HEK293 (cell line): Measurements from ENCODE around the gene NRROS.
A peak's percentile ranks its signal among the peaks of the same experiment; 100 is the strongest.
"Not testable (repeated sequence)": the region's sequence is repeated elsewhere in the genome, so short reads cannot be mapped to it uniquely, and the experiment has no call there.

Source experiments
- CTCF ChIA-PET: fragments of 350-600 bp; formaldehyde crosslinking; extraction: SDS; loops from one replicate; lab custom pipeline; 2021; ENCODE audit warnings: antibody characterized with exemption; lab: Yijun Ruan, JAX
- POLR2A ChIA-PET: fragments of 300-600 bp; formaldehyde crosslinking; extraction: SDS; loops from one replicate; lab custom pipeline; 2020; ENCODE audit warnings: antibody characterized with exemption, inconsistent platforms; lab: Yijun Ruan, JAX
- H3K27ac ChIP-seq: fragments of 200-500 bp; sonication (Bioruptor generic); 2 replicates; pipeline ENCODE4 v1.5.1; 2014; ENCODE audit warnings: low read depth, low read length, control low read depth, inconsistent platforms; ENCODE audit errors: extremely low read depth
- H3K36me3 ChIP-seq, 2 experiments: fragments of 200-500 bp in 1 of 2; sonication (Bioruptor generic) in 1 of 2; 1 replicate in 1 of 2; 2 replicates in 1 of 2; pipeline ENCODE4 v1.5.1; 2014 to 2017; ENCODE audit warnings: inconsistent platforms in 2 of 2, low read length in 2 of 2; ENCODE audit not compliant: control insufficient read depth in 2 of 2, insufficient read depth in 1 of 2
- H3K4me1 ChIP-seq: fragments of 200-500 bp; sonication (Bioruptor generic); 2 replicates; pipeline ENCODE4 v1.5.1; 2014; ENCODE audit warnings: mild to moderate bottlenecking, low read length, inconsistent platforms; ENCODE audit not compliant: control insufficient read depth, insufficient read depth
- H3K4me3 ChIP-seq: 2 replicates; pipeline ENCODE4 v1.5.1; 2011; ENCODE audit warnings: low read depth, mild to moderate bottlenecking, control low read depth, low read length, moderate library complexity
- H3K9me3 ChIP-seq: fragments of 200-500 bp; sonication (Bioruptor generic); 2 replicates; pipeline ENCODE4 v1.5.1; 2014; ENCODE audit warnings: low read depth, low read length, inconsistent platforms; ENCODE audit not compliant: control insufficient read depth, insufficient read depth
- PRDM1 ChIP-seq: fragments of 450-650 bp; formaldehyde crosslinking; IDR thresholded peaks from 2 replicates; pipeline ENCODE4; 2016; ENCODE audit warnings: missing biosample characterization, missing genetic modification characterization
- ZFP69B ChIP-seq: fragments of 450-650 bp; formaldehyde crosslinking; IDR thresholded peaks from 2 replicates; pipeline ENCODE4 v1.5.1; 2016; ENCODE audit warnings: missing biosample characterization, missing genetic modification characterization
- ZIC2 ChIP-seq: fragments of 450-650 bp; formaldehyde crosslinking; IDR thresholded peaks from 2 replicates; pipeline ENCODE4 v1.5.1; 2016; ENCODE audit warnings: missing biosample characterization, missing genetic modification characterization
- ZNF121 ChIP-seq: fragments of 450-650 bp; formaldehyde crosslinking; IDR thresholded peaks from 2 replicates; pipeline ENCODE4 v1.5.1; 2016; ENCODE audit warnings: missing biosample characterization, missing genetic modification characterization
- ZNF248 ChIP-seq: fragments of 450-650 bp; formaldehyde crosslinking; IDR thresholded peaks from 2 replicates; pipeline ENCODE4 v1.5.1; 2017; ENCODE audit warnings: missing biosample characterization, missing genetic modification characterization
- ZNF292 ChIP-seq: fragments of 450-650 bp; formaldehyde crosslinking; IDR thresholded peaks from 2 replicates; pipeline ENCODE4 v1.5.1; 2016; ENCODE audit warnings: low read depth, missing biosample characterization, missing genetic modification characterization, borderline replicate concordance
- ZNF37A ChIP-seq: fragments of 450-650 bp; IDR thresholded peaks from 2 replicates; pipeline ENCODE4 v1.5.1; 2018; ENCODE audit warnings: missing biosample characterization, missing genetic modification characterization
- ZNF501 ChIP-seq: fragments of 450-650 bp; formaldehyde crosslinking; IDR thresholded peaks from 2 replicates; pipeline ENCODE4 v1.5.1; 2016; ENCODE audit warnings: missing biosample characterization, missing genetic modification characterization
- ZNF610 ChIP-seq: fragments of 450-650 bp; formaldehyde crosslinking; IDR thresholded peaks from 2 replicates; pipeline ENCODE4 v1.5.1; 2016; ENCODE audit warnings: missing biosample characterization, missing genetic modification characterization, borderline replicate concordance
- TF ChIP-seq, protein P1 (sequence below): fragments of 450-650 bp; formaldehyde crosslinking; IDR thresholded peaks from 2 replicates; pipeline ENCODE4 v1.5.1; 2016; ENCODE audit warnings: missing biosample characterization, missing genetic modification characterization

The NRROS gene

GRCh38 chr3:196590279-196590678 lies 49.2 kb upstream of the NRROS start:
- CTCF ChIA-PET: interaction anchor here (0.5 kb wide), 1 partner anchor 394 kb away, joined by 3 read pairs; no protein-coding TSS in a partner anchor

GRCh38 chr3:196596355-196596754 lies 43.1 kb upstream of the NRROS start:
- Histone ChIP-seq H3K27ac (no peak overlapping the region), H3K4me1 (no peaks in the 10 kb centered on the region), H3K9me3 (no peaks in the 10 kb centered on the region)
- TF ChIP-seq ZIC2 (tag by site-specific recombination): peak; percentile 26; the same call in 1 of the 2 replicates
- TF ChIP-seq, protein P1, sequence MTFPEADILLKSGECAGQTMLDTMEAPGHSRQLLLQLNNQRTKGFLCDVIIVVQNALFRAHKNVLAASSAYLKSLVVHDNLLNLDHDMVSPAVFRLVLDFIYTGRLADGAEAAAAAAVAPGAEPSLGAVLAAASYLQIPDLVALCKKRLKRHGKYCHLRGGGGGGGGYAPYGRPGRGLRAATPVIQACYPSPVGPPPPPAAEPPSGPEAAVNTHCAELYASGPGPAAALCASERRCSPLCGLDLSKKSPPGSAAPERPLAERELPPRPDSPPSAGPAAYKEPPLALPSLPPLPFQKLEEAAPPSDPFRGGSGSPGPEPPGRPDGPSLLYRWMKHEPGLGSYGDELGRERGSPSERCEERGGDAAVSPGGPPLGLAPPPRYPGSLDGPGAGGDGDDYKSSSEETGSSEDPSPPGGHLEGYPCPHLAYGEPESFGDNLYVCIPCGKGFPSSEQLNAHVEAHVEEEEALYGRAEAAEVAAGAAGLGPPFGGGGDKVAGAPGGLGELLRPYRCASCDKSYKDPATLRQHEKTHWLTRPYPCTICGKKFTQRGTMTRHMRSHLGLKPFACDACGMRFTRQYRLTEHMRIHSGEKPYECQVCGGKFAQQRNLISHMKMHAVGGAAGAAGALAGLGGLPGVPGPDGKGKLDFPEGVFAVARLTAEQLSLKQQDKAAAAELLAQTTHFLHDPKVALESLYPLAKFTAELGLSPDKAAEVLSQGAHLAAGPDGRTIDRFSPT: no peak
- TF ChIP-seq, all 188 proteins: peak for 1
- Histone ChIP-seq H3K4me3 (no peak overlapping the region), H3K36me3 (no peaks in the 10 kb centered on the region)
- ChIA-PET POLR2A (no interaction called here), CTCF (interaction anchor here (0.9 to 1.1 kb wide), 2 partner anchors 13 to 89 kb away, joined by 3 to 4 read pairs; no protein-coding TSS in a partner anchor)

More at GRCh38 chr3:196590279-196590678, 49.2 kb upstream of the NRROS start:
- peaks cover 0 to 10% of the 10 kb centered on the region in 2 experiments; a peak in 1 of 3 replicates for H3K36me3 ChIP-seq
- POLR2A ChIA-PET: no interaction called here
- TF ChIP-seq PRDM1: no peak
- TF ChIP-seq, all 188 proteins: peak for 0
- no peaks in the 10 kb centered on the region for H3K9me3 ChIP-seq
- H3K27ac ChIP-seq: no peak overlapping the region
- H3K4me1 ChIP-seq: no peaks in the 10 kb centered on the region
- H3K4me3 ChIP-seq: no peak overlapping the region

DNA sequence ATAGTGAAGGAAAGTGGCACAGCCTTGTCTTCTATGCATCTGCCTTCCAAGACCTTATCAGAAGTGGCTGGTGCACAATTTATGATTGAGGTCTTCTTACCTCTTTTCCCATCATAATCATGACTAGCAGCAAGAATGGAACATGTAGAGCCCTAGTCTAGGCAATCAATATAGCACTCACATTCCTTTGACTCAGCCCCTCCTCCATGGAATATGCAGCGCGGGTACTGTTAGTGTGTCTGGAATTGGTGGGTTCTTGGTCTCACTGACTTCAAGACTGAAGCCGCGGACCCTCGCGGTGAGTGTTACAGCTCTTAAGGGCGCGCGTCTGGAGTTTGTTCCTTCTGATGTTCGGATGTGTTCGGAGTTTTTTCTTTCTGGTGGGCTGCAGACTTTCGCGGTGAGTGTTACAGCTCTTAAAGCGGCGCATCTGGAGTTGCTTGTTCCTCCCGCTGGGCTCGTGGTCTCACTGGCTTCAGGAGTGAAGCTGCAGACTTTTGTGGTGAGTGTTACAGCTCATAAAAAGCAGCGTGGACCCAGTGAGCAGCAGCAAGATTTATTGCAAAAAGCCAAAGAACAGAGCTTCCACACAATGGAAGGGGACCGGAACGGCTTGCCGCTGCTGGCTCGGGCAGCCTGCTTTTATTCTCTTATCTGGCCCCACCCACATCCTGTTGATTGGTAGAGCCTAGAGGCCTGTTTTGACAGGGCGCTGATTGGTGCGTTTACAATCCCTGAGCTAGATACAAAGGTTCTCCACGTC lies 41.3 kb upstream of the NRROS start:
- H3K4me3 ChIP-seq, POLR2A ChIA-PET, H3K4me1 ChIP-seq, H3K9me3 ChIP-seq, H3K27ac ChIP-seq, H3K36me3 ChIP-seq: not testable (repeated sequence)
- CTCF ChIA-PET: interaction anchor here (1.2 kb wide), 1 partner anchor 15 kb away, joined by 3 read pairs; no protein-coding TSS in a partner anchor

- TF ChIP-seq ZNF292 (no peak), ZFP69B (tag by site-specific recombination) (no peak)
- TF ChIP-seq, all 188 proteins: peak for 0
- POLR2A ChIA-PET: no interaction called here
- Histone ChIP-seq H3K9me3 (no peaks in the 10 kb centered on the region), H3K27ac (no peak overlapping the region), H3K36me3 (no peaks in the 10 kb centered on the region), H3K4me3 (no peak overlapping the region), H3K4me1 (no peaks in the 10 kb centered on the region)
- CTCF ChIA-PET: interaction anchor here (1.2 kb wide), 1 partner anchor 9 kb away, joined by 3 read pairs; no protein-coding TSS in a partner anchor
These were observed 39.8 kb upstream of the NRROS start for GRCh38 chr3:196599734-196600128.

- ChIA-PET CTCF (interaction anchor here (0.6 to 1.2 kb wide), 2 partner anchors 8 to 686 kb away, joined by 3 read pairs; no protein-coding TSS in a partner anchor), POLR2A (no interaction called here)
- Histone ChIP-seq H3K27ac (no peak overlapping the region), H3K36me3 (no peaks in the 10 kb centered on the region), H3K4me1 (no peaks in the 10 kb centered on the region), H3K4me3 (no peak overlapping the region), H3K9me3 (no peaks in the 10 kb centered on the region)
- no peak for TF ChIP-seq ZNF610 (tag by site-specific recombination)
- no peak for TF ChIP-seq ZNF501 (tag by site-specific recombination)
- no peak for TF ChIP-seq ZNF37A (tag by site-specific recombination)
- TF ChIP-seq ZNF121 (tag by site-specific recombination): peak; percentile 50; the same call in 1 of the 2 replicates
- TF ChIP-seq ZNF248 (tag by site-specific recombination): no peak
These were observed 39.1 kb upstream of the NRROS start for GRCh38 chr3:196600359-196600758.
